Stromal cell of bone marrow (primary cell): ENCODE results near the gene BUD31.
"Not testable (repeated sequence)": the region's sequence is repeated elsewhere in the genome, so short reads cannot be mapped to it uniquely, and the experiment has no call there.

Experiments
- DNase-seq: peaks from one replicate; pipeline ENCODE4 v3.0.0-alpha.2; 2012; ENCODE audit warnings: low read depth

Gene BUD31

DNA sequence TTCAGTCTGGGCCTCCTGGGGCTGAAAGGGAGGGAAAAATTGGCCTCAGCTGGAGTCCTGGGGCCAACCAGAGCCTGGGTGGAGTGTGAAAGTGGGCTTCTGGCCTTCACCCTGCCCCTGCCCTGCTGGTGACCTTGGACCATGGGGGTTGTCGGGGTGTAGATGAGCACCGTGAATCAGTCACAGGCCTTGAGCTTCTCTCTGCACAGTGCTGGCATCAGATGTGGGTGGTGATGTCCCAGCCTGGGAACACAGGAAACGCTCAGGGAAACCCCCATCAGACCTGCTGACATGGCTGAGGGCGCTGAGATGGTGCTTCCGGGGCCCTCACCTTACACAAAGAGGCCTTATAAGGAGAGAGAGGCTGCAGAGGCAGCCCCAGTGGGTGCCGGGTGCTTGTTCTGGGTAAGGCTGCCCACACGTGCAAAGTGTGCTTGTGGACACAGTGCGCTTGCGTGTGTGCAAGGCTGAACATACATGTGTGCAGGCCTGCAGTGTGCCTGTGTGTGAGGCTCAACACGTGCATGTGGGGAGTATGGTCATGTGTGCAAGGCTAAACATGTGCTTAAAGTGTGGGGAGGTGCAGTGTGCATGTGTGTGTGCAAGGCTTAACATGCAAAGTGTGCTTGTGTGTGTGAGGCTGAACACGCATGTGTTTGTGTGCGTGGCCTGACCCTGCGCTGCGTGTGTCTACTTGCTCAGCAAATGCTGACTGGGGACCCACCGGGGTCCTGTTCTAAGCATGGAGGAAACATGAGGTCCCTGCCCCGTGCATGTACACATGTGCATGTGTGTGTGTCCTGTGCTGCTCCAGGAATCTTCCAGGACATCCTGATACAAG, 27.7 kb upstream of the BUD31 start:
- DNase-seq = no peak

DNA sequence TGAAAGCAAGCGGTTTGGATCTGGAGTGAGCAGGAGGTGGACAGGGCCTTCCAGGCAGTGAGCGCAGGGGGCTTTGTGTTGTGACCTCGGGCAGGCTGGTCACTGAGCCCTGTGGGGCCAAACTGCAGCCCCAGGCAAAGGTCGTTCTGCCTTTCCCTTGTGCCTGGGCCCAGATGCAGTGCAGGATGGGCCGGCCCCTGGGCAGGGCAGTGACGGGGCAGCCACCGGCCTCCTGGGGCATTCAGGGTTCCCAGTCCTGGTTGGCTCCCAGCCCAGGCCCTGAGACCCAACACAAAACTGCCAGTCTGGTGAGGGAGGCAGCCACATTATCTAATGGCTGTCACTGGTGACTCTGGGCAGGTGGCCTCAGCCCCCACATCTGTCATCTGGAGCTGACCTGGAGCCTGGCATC, 27.1 kb upstream of the BUD31 start:
- no peak for DNase-seq

DNA sequence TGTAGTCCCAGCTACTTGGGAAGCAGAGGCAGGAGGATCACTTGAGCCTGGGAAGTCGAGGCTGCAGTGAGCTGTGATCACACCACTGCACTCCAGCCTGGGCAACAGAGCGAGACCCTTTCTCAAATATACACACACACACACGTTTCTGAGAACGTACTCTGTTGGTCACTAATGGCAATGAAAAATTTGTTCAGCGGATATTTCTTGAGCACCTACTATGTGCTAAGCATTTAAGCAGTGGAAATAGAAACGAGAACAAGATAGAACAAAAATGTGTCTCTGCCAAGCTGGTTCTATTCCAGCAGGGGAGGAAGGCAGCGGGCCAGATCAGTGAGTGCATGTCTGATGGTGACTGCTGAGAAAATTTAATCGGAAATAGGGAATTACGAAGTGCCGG, 25.6 kb upstream of the BUD31 start:
- DNase-seq = no peak

DNA sequence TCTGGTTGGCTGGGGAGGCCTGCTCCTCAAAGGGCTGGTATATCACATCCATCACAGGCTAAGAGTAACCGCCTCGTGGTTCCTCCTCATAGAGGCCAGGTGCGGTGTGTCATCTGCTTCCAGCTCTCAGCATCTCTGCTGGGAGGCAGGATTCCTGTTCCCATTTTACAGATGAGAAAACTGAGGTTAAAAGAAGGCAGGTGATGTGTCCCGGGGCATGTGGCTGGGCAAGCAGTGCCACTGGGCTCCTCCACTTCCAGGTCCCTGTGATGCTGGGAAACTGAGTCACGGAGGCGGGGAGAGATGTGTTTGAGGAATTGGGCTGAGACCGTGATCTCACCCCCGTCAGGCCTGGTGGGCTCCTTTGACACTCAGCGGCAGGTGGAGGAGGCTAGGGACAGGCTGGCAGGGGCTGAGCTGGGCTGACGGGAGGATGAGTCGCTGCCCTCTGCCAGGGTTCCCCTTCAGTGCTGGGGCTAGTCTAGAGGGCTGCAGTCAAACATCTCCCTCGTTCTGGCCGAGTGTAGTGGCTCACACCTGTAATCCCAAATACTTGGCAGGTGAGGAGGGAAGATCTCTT, 24.9 kb upstream of the BUD31 start:
- no peak for DNase-seq

DNA sequence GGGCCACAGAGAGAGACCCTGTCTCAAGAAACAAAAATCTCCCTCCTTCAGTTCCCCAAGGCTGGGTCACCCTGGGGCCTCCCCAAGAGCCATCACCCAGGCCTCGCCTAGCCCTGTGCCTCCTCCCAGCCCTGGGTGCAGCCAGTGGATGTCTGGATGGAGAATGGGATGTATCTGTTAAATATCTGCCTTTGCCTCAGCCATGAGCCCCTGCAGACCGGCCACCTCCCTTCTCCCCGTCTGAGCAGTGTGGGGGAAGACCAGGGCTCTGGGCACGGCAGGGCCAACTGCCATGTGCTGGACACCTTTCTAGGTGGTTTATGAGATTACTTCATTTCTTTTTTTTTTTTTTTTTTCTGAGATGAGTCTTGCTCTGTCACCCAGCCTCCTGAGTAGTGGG, 24.2 kb upstream of the BUD31 start:
- DNase-seq = no peak

DNA sequence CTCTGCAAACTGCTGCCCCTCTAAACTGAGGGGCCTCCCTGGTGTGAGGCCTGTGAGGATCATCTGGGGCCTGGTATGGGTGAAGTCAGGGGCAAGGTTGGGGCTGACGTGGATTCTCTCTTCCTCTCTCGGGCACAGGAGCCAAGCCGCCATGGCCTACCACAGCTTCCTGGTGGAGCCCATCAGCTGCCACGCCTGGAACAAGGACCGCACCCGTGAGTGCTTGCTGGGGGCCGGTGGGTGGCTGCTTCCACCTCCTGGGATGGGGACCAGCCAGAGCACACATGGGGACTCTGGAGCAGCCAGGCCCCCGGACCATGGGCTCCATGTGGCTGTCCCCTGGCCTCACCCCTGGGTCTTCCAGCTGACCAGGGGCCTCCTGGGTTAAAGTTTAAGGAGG, 23.2 kb upstream of the BUD31 start:
- DNase-seq = no peak

DNA sequence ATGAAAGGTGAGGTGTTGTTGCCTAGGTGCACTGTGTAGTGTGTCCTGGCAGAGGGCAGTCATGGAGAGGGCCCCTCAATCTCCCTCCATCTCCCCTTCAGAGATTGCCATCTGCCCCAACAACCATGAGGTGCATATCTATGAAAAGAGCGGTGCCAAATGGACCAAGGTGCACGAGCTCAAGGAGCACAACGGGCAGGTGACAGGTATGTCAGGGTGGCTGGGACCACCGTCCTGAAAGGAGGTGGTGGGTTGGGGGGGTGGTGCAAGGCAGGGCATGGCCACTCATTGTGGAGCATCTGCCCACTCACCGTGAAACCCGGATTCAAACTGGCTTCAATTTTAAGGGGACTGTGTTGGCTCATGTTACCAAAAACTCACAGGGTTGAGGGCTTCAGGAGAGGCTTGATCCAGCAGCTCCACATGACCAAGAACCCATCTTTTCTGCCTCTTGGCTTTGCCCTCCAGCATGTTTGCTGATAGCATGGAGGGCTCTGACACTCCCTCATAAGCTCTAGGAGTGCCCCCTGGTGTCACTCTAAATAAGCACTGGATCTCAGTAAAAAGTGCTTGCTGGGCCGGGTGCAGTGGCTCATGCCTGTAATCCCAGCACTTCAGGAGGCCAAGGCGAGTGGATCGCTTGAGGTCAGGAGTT, 22.1 kb upstream of the BUD31 start:
- DNase-seq = no peak

DNA sequence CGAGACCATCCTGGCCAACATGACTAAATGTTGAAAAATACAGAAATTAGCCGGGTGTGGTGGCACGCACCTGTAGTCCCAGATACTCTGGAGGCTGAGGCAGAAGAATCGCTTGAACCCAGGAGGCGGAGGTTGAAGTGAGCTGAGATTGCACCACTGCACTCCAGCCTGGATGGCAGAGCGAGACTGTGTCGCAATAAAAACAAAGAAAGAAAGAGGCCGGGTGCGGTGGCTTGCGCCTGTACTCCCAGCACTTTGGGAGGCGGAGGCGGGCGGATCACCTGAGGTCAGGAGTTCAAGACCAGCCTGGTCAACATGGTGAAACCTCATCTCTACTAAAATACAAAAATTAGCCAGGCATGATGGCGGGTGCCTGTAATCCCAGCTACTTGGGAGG, 21.5 kb upstream of the BUD31 start:
- DNase-seq = not testable (repeated sequence)

DNA sequence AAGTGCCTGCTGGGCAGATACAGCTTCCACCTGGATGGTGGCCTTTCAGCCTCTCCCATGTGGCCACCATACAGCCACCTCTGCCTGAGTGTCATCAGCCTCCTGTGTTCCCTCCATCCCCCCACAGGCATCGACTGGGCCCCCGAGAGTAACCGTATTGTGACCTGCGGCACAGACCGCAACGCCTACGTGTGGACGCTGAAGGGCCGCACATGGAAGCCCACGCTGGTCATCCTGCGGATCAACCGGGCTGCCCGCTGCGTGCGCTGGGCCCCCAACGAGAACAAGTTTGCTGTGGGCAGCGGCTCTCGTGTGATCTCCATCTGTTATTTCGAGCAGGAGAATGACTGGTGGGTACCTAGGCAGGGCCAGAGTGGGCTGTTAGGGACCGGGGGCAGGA, 20.9 kb upstream of the BUD31 start:
- DNase-seq = no peak

DNA sequence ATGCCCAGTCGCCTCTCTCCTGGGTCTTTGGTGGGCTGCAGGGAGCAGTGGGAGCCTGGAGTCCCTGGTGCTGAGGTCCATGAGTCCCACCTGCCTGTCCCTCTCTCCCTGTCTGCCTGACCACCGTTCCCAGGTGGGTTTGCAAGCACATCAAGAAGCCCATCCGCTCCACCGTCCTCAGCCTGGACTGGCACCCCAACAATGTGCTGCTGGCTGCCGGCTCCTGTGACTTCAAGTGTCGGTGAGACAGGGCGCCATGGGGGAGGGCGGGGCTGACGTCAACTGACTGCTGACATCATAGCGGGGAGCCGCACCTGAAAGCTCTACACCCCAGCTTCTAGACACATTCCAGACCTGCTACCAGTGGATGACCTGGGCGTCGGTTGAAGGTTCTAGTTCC, 19.0 kb upstream of the BUD31 start:
- no peak for DNase-seq

DNA sequence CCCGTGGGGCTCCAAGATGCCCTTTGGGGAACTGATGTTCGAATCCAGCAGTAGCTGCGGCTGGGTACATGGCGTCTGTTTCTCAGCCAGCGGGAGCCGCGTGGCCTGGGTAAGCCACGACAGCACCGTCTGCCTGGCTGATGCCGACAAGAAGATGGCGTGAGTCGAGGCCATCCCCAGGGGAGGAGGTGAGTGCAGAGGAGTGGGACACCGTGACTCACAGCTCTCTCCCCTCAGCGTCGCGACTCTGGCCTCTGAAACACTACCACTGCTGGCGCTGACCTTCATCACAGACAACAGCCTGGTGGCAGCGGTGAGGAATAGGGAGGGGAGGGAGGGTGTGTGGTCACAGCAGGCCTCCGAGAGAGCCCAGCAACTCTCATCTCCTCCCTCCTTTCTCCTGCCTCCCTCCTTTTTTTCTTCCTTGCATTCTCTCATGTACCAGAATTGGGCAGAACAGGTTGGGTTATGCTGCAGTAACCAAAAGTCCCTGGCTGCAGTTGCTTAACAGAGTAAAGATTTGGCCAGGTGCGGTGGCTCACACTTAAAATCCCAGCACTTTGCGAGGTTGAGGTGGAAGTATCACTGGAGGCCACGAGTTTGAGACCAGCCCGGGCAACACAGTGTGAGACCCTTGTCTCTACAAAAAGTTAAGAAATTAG, 17.7 kb upstream of the BUD31 start:
- no peak for DNase-seq

DNA sequence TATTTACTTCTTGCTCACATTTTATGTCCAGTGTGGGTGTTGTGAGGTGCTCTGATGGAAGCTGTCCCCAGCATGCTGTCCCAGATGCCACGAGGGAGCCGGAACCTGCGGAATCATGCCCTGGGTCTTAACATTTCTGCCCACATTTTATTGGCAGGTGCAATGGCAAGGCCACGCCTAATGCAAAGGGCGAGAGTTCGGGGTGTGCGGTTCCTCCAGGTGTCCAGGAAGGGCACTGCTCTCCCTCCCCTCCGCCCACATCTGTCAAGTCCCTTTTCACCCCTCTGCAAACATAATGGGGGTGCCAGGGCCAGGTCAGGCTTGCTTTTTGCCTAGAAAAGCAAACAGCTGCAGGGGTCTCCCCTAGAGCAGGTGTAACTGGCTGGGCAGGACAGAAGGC, 16.7 kb upstream of the BUD31 start:
- no peak for DNase-seq

DNA sequence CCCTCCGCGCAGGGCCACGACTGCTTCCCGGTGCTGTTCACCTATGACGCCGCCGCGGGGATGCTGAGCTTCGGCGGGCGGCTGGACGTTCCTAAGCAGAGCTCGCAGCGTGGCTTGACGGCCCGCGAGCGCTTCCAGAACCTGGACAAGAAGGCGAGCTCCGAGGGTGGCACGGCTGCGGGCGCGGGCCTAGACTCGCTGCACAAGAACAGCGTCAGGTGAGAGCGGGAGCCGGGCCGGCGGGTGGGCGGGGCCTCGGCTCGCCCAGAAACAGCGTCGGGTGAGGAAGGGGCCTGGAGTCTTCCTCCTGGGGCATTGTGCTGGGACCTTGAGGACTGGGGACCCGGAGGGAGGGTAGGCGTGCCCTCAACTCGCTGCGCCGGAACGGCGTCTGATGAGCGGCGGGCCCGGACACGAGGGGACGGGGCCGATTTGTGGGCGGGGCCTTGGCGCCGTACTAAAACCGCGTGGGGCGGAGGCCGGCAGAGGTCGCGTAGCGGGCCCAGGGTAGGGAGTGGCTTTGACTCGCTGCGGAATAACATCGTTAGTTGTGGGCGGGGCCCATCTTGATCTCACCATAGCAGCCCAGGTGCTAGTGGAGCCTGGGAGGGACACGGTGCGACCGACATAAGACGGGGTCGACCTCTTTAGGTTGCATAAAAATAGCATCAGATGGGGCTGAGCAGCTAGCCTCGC, 16.0 kb upstream of the BUD31 start:
- no peak for DNase-seq

DNA sequence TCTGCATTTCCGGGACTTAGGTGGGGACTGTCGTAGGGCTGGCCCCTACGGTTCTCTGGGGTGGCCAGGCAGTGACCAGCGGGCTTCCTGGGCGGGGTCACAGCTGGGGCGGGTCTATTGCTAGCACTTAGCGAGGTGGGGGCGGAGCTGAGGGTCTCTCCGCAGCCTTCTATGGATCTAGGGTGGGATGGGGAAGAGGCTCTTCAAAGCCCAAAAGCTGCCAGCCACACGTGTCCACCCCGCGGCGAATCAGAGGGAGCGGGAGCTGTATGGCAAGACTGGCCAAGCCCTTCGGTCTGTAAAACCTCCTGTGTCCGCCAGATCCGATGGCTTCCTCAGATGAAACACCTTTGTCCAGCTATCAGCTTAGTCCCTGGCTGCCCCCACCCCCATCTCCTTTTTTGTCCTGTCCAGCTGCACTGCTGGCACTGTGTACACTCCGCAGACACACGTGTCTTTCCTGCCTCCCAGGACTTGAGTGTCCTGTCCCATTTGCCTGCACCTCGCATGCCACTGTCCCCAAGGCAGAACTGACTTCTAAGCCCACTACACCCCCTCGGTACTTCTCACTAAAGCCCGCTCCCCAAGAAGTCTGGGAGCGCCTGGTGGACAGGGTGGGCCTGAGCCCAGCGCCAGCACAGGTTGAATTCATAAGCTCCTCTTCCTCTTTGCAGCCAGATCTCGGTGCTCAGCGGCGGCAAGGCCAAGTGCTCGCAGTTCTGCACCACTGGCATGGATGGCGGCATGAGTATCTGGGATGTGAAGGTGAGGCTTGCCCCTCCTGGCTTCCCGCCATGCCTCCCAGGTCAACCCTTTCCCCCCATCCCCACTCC, 15.2 kb upstream of the BUD31 start:
- DNase-seq = no peak

DNA sequence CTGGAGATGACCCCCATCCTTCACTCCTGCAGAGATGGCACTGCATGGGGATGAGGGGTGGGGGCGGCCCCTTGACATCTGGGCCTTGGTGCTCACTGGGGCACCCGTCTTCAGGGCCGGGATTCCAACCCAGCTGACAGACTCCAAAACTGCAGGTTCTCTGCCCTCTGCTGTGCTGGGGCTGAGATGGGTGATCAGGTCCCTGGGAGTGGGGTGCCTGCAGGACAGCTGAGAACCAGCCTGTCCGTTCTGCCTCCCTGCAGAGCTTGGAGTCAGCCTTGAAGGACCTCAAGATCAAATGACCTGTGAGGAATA, 14.6 kb upstream of the BUD31 start:
- no peak for DNase-seq

DNA sequence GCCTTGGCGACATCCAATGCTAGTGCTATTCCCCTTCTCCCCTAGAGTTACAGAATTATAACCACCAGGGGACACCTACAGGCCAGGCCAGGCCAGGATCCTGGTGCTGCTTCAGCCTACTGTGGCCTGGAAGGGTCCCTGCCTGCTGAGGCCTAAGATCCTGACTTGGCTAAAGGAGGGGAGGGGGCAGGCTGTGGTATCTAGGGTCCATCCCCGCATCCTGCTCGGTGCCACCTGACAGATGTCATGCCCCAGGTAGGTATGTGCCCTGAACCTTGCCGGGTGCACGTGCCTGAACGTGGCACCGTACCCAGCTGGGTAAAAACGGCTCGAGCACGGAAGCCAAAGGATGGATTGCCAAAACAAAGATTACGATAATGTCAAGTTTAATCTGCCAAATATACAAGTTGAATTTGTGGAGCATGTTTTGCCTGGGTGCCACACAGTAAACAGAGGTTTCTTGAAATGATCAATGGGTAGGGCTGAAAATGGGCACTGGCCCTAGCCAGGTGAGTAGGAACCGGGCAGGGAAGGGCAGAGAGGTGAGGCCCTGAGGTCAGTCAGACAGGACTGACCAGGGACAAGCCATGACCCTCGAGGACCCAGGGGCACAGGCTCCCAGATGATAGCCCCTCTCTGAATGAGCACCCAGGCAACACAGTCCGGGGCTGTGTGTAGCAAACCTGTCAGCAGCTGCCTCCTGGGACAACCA, 13.0 kb upstream of the BUD31 start:
- no peak for DNase-seq

DNA sequence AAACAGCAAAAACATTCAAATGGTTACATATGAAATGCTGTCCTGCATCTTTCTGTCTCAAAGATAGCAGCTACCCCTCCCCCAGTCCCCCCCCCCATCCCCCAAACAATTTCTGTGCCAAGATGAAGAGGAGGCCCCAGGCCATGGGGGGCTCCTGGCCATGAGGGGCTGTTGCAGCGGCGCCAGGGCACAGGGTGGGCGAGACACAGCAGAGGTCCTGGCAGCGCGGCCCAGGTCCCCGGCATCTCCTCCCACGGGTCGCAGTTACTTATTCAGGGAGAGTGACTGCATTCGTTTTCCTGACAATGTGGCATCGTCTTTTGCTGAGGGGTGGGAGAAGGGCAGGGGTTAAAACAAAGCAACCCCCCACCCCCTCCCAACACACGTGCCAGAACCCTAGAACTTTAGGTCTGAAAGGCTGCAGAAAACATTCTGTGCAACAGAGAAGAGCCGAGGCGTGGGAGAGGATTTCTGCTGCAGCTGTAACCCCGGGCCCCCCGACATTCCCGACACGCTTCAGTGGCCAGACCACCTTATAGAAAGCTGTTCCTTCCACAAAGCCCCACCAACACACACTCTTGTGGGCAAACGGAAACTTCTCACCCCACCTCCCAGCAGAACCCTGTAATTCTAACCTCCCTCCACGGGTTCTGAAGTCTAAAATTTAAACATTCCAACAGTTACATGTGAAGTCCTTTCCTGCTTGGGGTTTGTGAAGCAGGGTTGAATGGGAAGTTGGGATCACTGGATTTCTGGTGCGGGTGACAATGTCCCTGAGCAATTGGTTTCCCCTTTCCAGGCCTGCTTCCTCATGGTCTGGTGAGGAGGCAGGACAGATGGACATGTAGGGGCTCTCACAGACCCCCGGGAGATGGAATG, 12.1 kb upstream of the BUD31 start:
- no peak for DNase-seq

DNA sequence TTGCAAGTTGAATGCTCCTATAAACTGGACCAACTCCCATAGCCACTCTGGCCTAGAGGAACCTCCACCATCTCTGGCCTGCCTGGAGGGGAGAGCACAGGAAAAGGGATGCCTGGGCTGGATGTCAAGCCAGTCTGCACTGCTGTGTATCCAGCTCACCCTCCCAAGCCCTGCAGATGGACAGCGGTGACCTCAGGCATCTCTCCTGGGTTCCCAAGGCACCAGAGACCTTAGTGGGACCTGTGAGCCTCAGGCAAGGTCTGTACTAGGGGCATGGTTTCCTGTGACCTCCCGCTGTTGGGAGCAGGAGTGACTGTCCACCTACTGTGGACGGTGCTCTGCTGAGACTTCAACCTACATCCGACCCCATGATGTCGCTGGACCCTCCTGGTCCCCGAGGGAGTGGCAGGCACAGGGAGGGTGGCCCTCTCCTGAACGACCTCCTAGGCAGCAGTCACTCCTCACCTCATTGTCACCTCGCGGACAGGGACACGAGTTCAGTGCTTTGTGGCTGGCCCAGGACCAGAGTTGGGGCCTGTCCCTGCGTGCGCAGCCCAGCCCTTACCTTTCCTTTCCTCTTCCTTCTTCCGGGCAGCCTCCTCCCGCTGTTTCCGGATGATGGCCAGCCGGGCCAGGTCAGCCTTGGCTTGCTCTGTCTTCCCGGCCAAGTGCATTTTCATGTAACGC, 11.3 kb upstream of the BUD31 start:
- DNase-seq = no peak

DNA sequence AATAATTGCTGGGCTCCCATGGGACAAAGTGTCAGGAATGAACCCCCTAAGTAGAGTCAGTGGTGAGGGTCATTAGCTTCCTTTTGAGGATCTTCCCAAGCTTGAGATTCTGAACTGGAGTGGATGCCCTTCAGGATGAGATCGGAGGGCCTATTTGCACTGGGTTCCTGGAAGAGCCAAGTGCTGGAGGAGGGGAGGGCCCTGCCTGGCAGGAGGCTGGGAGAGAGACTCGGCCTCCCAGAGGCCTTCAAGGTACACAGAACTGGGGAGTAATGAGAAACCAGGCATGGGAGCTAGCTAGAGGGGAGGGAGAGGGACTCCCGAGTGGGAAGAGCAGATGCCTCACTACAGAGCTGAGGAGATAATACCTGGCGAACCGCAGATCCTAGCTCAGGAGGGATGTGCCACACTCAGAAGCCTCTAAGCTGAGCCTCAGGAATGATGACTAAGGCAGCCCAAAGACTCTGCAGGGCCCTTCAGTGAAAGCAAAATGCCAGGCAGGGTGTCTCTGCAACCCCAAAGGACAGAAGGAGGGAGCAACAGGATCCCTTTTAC, 9.8 kb upstream of the BUD31 start:
- DNase-seq = no peak
